Activated naive CD4-positive, alpha-beta T cell treated with anti-CD3 and anti-CD28 coated beads, Interleukin-2, amount 50 U/mL, for 16 hours (primary cell): ENCODE results near the gene NOL4L.

Experiments
- DNase-seq: peaks from one replicate; pipeline ENCODE4 v3.0.0-alpha.2; 2020

NOL4L gene

DNA sequence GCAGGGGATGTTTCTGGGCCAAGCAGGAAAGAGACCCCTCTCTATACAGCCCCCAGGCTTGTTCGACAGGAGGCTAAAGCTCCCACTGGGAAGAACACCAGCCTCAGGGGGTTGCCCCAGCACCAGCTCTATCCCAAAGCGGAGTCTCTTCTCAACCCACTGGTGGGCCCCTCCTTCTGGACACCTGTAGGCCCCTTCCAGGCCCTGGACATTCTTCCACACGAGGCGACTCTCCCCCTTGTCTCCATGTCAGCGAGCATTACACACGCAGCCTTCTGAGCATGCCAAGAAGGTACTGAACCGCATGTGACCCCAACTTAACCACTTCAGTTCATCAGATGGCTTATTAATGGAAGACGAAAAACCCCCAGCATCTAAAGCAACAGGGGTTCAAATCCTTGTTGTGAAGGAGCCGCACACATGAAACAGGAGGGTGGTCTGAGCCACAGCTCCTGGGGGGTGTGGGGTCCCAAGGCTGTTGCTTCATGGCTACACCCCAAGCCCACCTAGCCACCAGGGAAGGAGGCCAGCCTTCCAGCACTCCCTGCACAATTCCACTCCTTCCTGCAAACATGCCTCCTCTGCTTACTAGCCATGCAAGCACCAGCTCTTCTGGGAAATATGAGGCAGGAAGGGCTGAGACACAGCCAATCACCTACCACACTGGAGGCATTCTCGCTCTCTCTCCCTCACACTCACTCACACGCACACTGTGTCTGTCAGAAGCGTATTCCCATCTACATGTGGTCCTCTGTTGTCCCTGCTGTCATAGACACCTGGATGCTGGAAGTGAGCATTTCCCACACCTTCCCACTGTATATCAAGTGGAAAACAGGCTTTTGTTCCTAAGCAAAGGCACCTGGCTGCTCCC lies 104.5 kb downstream of the NOL4L start:
- no peak for DNase-seq

DNA sequence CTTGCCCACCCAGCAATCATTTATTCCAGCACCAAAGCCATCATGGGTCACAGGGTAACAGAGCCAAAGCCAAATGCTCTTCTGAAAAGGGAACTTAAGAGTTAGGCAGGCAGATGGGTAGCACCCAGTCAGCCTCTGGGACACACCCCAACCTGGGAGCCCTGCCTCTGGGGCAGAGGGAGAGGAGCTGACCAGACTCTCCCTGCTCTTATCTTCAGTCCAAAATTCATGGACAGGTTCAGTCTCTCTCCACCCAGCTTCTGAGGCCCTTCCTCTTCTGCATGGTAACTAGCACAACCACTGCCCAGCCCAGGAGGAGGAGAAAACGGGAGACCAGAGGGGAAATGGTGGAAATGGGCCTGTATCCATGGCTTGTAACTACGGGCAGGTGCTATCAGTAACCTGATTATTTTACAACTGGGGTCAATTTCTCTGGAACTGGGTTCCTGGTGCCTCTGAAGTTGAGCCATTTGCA lies 105.4 kb downstream of the NOL4L start:
- no peak for DNase-seq

- DNase-seq = no peak
Measured at GRCh38 chr20:32479012-32479411, 106.1 kb downstream of the NOL4L start.

DNA sequence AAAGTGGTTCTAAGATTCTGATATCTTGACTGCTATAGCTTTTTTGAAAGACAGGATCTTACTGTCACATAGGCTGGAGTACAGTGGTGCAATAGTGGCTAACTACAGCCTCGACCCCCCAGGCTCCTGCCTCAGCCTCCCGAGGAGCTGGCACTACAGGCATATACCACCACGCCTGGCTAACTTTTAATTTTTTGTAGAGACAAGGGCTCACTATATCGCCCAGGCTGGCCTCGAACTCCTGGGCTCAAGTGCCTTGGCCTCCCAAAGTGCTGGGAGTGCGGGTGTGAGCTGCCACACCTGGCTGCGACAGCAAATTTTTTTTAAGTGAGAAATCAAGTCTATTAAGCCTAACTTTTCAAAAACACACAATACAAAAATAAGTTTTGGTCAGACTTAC lies 106.6 kb downstream of the NOL4L start:
- no peak for DNase-seq

DNA sequence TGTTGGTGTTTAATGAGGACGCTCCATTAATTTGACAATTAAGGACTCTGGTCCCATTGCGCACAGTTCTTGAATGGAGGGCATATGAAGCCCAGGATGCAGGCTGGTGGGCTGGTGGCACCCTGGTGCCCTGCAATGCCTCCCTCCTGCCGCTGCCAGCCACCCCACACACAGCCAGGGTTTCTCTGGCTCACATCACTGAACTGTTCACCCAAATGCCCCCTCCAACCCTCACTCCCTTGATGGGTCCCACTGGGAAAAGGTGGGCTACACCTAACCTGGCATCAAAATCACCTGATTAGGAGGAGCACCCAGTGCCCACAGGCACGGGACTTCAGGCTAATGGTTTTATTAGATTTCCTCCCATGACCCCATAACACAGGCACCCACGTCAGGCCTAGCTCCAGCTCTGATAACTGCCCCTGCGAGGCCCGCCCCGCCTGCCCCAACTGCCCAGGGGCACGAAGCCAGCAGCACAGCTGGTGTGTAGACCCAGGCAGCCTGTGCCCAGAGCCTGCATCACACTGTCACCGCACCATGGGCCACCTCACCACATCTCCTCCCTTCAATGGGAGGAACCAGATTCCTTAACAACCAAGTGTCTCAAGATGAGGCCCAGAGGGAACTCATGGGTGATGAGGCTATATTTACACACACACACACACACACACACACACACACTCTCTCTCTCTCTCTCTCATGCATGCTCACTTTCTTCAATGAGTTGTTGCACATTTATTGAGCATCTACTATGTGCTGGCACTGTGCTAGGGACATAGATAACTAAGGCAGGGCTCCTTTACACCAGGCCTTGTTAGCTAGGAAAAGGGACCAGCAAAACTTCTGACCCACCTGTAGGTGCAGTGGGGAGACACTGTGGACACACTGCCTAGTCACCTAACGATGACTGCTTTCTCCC lies 107.3 kb downstream of the NOL4L start:
- no peak for DNase-seq

- DNase-seq = no peak
Measured at GRCh38 chr20:32476684-32477593, 108.2 kb downstream of the NOL4L start.

DNA sequence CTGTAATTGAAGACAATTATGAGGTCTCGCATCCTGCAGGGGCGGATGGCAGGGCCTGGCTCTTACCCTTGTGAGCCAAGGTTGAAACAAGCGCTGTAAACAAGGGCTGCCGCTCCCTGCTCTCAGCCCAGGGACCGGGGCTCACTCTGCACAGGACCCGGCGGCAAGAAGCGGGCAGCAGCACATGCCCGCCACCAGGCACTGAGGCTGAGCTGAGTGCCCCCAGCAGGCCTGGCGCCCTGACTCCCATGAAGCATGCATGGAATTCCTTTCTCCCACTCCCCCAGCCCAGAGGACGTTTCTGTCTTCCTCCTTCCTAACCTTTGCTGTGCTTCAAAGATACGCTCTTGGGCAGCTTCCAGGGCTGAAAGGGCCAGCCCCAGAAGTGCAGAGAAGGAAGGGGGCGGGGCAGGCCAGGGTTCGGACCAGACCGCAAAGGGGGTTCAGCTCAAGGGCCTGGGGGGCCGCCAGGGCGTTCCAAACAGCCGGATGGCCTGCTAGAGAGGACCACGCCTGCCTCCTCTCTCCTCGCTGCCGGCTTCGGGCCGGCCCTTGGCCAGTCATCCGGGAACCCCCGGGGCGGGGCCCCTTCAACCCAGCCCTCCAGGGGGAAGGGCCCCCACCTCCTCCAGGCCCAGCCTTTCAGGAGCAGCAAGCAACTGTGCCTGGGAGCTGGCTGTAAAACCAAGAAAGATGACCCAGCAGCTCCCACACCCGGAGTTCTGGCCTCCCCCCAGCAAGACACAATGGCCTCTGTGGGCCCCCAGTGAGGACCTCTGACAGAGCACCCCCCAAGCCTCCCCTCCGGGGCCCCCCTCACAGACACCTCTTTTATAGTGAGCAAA lies 109.9 kb downstream of the NOL4L start:
- DNase-seq = no peak

DNA sequence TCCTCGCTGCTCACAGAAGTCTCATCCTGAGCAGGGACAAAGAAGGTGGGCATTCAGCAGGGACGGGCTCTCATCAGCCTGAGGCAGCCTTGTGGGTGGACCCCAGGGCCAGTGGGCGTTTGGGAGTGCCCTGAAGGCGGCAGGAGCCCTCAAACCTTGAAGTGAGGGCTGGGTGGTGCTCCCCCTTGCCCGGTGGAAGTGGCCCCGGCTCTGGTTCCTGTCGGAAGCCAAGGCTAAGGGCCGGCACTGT lies 110.5 kb downstream of the NOL4L start:
- no peak for DNase-seq

GRCh38 chr20:32474009-32474716 lies 111.0 kb downstream of the NOL4L start:
- DNase-seq = no peak

DNA sequence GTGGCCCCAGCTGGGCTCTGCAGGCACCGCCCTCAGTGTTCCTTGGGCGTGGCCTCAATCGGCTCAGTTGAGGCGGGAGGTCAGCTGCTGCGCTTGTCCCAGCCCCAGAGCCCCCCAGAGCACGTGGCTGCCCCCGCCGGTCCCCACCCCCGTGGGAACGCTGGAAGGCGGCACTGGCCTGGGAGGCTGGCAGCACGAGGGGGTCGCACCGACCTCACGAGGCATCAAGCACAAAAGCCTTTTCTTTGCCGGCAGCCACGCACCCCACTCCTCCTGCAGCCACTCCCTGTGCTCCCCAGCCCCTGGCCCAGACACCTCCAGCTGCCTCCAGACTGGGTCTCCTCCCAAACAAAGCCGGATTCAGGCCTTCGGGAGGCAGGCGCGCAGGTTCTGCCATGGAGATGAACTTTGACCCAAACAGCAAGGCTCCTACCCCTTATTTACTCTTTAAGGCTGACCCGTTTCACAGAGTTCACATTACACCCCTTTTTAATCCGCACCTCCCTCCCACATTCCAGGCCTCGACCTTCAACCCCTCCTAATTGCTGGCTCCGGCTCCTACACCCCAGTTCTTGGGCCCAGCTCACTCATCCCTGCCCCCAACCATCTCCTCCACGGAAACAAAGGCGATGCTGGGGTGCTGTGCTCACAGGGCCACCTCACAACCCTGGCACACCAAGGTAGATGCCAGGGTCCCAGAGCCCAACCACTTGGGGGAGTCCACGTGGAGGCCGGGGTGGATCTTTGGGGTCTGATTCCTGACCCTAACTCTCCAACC lies 111.7 kb downstream of the NOL4L start:
- DNase-seq = no peak

DNA sequence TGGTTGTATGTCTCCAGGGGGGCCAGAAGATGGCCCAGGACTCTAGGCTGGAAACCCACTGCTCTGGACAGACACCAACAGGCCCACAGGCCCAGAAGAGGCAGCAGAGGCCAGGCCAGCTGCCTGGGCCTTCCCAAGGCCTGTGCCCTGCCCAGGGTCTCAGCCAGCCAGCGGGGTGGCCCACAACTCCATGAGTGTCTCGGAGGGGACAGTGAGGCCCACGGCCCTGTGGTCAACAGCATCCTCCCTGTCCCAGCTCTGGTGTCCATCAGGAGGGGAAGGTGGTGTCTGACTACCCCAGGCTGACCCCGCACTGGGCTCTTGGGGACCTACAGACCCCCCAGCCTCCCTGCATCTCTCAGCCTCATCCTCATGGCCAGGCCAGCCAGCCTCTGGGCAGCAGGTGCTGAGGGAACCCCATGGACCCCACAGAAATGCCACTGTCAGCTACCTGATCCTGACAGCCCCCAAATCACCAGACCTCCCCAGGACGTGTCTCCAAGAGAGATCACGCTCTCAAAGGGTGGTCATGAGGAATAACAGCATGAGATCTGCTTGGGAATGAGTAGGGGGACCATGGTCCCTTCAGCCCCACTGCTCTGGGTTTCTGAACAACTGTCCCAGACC lies 112.4 kb downstream of the NOL4L start:
- DNase-seq = no peak

DNA sequence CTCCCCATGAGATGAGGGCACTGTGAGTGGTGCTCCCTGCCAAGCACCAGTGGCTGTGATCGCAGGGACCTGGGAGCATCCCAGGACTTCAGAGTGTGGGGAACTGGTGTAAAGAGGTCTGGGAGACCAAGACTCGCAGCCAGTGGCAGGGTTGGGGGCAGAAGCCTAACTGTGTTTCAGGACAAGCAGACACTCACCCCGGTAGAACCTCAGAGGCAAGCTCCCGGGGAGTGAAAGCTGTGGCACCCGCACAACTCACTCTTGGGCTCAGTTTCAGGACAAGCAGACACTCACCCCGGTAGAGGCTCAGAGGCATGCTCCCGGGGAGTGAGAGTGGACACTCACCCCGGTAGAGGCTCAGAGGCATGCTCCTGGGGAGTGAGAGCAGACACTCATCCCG lies 114.2 kb downstream of the NOL4L start:
- no peak for DNase-seq

DNA sequence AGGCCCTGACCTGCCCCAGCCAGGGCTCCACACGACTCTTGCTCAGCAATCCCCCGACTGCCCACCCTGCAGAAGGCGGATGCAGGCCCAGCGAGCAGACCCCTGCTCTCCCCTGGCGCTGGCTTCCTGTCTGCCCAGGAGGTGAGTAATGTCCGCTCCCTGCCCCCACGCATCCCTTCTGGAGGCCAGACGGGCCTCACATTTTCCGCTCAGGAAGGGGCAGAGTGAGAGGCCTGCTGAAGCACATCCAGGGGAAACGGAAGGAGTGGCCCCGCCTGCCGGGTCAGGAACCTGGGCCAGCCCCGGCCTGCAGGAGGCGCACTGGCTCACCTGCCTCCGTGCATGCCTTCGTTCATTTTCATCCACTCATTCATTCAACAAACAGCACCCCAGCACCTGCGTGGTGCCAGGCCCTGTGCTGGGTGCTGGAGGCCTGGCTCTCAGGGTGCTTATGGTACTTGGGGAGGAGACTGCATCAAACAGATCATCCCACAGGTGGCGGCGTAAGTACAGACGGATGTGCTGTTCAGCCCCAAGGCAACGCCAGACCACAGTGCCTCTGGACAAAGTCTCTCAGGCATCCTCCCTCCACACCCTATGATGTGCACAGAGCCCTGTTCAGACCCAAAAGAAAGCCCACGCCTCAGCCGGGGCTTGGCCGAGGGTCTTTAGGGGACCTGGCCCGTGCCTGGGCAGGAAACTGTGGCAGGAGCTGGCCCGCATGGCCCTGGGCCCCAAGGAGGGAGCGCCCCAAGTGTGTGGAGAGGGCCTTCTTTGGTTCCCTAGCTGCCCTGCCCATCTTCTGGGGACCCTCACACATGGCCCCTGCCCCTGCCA lies 114.9 kb downstream of the NOL4L start:
- no peak for DNase-seq

DNA sequence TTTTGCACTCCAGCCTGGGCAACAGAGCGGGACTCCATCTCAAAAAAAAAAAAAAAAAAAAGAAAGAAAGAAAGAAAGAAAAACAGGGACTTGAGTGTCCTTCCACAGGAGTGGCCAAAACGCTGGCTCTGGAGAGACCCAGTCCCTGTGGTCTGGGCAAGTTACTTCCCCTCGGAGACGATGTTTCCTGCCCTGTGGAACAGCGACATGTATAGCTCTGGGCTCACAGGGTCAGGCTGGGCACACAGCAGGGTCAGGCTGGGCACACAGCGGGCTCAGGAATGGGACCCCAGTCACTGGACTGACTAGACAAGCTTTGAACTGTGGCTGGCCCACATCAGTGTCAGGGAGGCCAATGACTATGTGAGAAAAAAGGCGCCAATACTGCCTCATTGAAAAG lies 116.3 kb downstream of the NOL4L start:
- DNase-seq = no peak

GRCh38 chr20:32468313-32468640 lies 116.9 kb downstream of the NOL4L start:
- no peak for DNase-seq

DNA sequence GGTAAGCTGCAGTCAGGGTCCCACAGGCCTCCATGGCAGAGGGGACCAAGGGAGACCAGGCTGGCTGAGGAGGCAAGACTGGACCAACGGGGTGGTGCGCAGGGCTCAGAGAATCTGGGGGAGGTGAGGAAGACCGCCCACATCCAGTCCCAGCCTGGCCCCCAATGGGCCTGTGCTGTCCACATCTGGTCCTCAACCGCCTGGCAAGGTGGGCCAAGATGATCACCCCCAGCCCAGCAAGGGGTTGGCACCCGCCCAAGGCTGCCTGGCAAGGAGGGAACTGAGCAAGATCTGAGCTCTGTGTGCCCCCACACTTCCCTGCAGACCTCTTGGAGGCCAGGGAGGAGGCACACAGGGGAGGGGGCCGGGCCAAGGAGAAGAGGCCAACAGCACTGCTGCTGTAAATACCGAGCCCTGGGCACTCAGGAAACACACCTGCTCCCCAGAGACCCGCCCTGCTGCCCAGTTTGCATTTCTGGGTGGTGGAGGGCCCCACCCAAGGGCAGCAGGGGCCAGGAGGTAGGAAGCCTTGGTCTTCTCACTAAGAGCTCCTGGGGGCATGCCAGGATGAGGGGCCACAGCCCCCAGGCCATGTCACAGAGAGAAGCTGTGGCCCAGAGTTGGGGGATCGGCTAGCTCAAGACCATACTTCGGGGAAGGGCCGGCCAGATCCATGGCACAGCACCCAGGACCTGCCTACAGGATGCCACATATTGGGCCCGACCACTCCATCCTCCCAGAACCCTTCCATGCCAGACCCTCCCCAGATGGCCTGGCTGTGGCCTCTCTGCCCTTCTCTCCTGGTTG lies 117.4 kb downstream of the NOL4L start:
- DNase-seq = no peak

GRCh38 chr20:32466739-32467505 lies 118.2 kb downstream of the NOL4L start:
- DNase-seq = no peak
